Activated CD4-positive, alpha-beta T cell treated with anti-CD3 and anti-CD28 coated beads, Interleukin-2, amount 50 U/mL, for 48 hours (primary cell): ENCODE measurements around the gene GPR39.

Experiments used
- DNase-seq, 2 experiments: peaks; one replicate each; pipeline ENCODE4 v3.0.0-alpha.2; 2020

The GPR39 gene

GRCh38 chr2:132646540-132647108, 230.0 kb downstream of the GPR39 start:
- DNase-seq = no peak

GRCh38 chr2:132651115-132652045, 234.8 kb downstream of the GPR39 start:
- no peak for DNase-seq

GRCh38 chr2:132652474-132652873, 235.9 kb downstream of the GPR39 start:
- no peak for DNase-seq

- no peak for DNase-seq
Measured at GRCh38 chr2:132654335-132654734, 237.7 kb downstream of the GPR39 start.

- DNase-seq = no peak
Measured at GRCh38 chr2:132654968-132655367, 238.4 kb downstream of the GPR39 start.

- DNase-seq = no peak
Measured at GRCh38 chr2:132656266-132656975, 239.8 kb downstream of the GPR39 start.

- no peak for DNase-seq
Measured at GRCh38 chr2:132659331-132659730, 242.7 kb downstream of the GPR39 start.

GRCh38 chr2:132662732-132663131, 246.1 kb downstream of the GPR39 start:
- DNase-seq = no peak

- no peak for DNase-seq
Measured at GRCh38 chr2:132664096-132664495, 247.5 kb downstream of the GPR39 start.

GRCh38 chr2:132665401-132666140, 249.0 kb downstream of the GPR39 start:
- no peak for DNase-seq

- no peak for DNase-seq
Measured at GRCh38 chr2:132667706-132668105, 251.1 kb downstream of the GPR39 start.

GRCh38 chr2:132668189-132668823, 251.7 kb downstream of the GPR39 start:
- DNase-seq = no peak

- no peak for DNase-seq
Measured at GRCh38 chr2:132668987-132669907, 252.6 kb downstream of the GPR39 start.

GRCh38 chr2:132669908-132670495, 253.4 kb downstream of the GPR39 start, which contains the start of gene LYPD1:
Gene LYPD1 (minus strand): TSS chr2:132670205. CDS start chr2:132669932, 273 bp downstream.
- DNase-seq = no peak

- DNase-seq = no peak
Measured at GRCh38 chr2:132670496-132671150, 254.0 kb downstream of the GPR39 start.

- no peak for DNase-seq
Measured at GRCh38 chr2:132671151-132671835, 254.7 kb downstream of the GPR39 start.

- DNase-seq = no peak
Measured at GRCh38 chr2:132676999-132677398, 260.4 kb downstream of the GPR39 start.

GRCh38 chr2:132677661-132678060, 261.1 kb downstream of the GPR39 start:
- DNase-seq = no peak

GRCh38 chr2:132678483-132678882, 261.9 kb downstream of the GPR39 start:
- no peak for DNase-seq

- DNase-seq = no peak
Measured at GRCh38 chr2:132680544-132680943, 263.9 kb downstream of the GPR39 start.
